HCT116 (cell line): ENCODE results near the gene SRRD. TPM values are rescaled to one million over a fixed set of nuclear protein-coding genes. Genes with fewer than 3 reads are reported as not detected.

ENCODE experiments used
- ATAC-seq: fragments of 200-7000 bp; cut with Tn5 transposase; 2 replicates; pipeline ENCODE4 v1.9.1; 2020; ENCODE audit warnings: mild to moderate bottlenecking, moderate library complexity
- BruUV-seq: library from RNA; stranded (reverse); fragments of 400-500 nt; replicated peaks from 2 replicates; lab custom pipeline; 2021; lab: Mats Ljungman, UMichigan
- CTCF ChIA-PET: fragments of 300-600 bp; sonication (Branson Sonifier 250); formaldehyde crosslinking; loops from one replicate; lab custom pipeline; 2021; ENCODE audit warnings: antibody characterized with exemption; lab: Charles Lee
- POLR2A ChIA-PET: fragments of 300-600, 350-600 bp; sonication (Branson Sonifier 250); formaldehyde crosslinking; loops from one replicate; lab custom pipeline; 2021; ENCODE audit warnings: antibody characterized with exemption; lab: Charles Lee
- RAD21 ChIA-PET, 2 experiments: fragments of 300-600 bp; sonication (Branson Sonifier 250); formaldehyde crosslinking; loops; one replicate each; lab custom pipeline; 2023; ENCODE audit warnings: low total read pairs in 2 of 2; ENCODE audit not compliant: uncharacterized antibody in 2 of 2, unreplicated experiment in 2 of 2, low non-redundant PET in 1 of 2; lab: Charles Lee
- DNase-seq: peaks from one replicate; pipeline ENCODE4 v3.0.0-alpha.2; 2010; ENCODE audit warnings: low read depth, low spot score
- H2AFZ ChIP-seq: fragments of 200-600 bp; shearing (Covaris generic), sonication (generic); 2 replicates; pipeline ENCODE4 v1.6.1; 2017; ENCODE audit warnings: low read depth, mixed run types, mixed read lengths, antibody characterized with exemption, low read length; ENCODE audit not compliant: poor library complexity, severe bottlenecking
- H3K27ac ChIP-seq: 2 replicates; pipeline ENCODE4 v1.5.1; 2012; ENCODE audit warnings: low read depth, low read length
- H3K27me3 ChIP-seq: fragments of 200-600 bp; sonication (generic); 2 replicates; pipeline ENCODE4 v1.6.1; 2016; ENCODE audit warnings: mixed run types, low read length, mixed read lengths; ENCODE audit not compliant: insufficient read depth
- H3K36me3 ChIP-seq, 2 experiments: fragments of 200-500 bp in 1 of 2; fragments of 200-600 bp in 1 of 2; sonication (Bioruptor generic) in 1 of 2; sonication (generic) in 1 of 2; 2 replicates each; pipeline versions ENCODE4 v1.5.1 to v1.6.1; 2014 to 2016; ENCODE audit warnings: low read length in 2 of 2, inconsistent platforms in 1 of 2, mixed read lengths in 1 of 2, mixed run types in 1 of 2; ENCODE audit not compliant: insufficient read depth in 2 of 2, control insufficient read depth in 1 of 2
- H3K4me1 ChIP-seq, 2 experiments: fragments of 200-600 bp in 1 of 2; sonication (generic) in 1 of 2; 2 replicates each; pipeline versions ENCODE4 v1.5.1 to v1.6.1; 2012 to 2017; ENCODE audit warnings: low read length in 2 of 2, inconsistent platforms in 1 of 2, mild to moderate bottlenecking in 1 of 2, mixed read lengths in 1 of 2, mixed run types in 1 of 2, moderate library complexity in 1 of 2; ENCODE audit not compliant: insufficient read depth in 2 of 2, control insufficient read depth in 1 of 2
- H3K4me2 ChIP-seq: fragments of 200-600 bp; sonication (generic); 2 replicates; pipeline ENCODE4 v1.6.1; 2017; ENCODE audit warnings: mixed run types, low read length, mixed read lengths
- H3K4me3 ChIP-seq, 2 experiments: fragments of 200-600 bp in 1 of 2; sonication (generic) in 1 of 2; replicated peaks in 1 of 2; 2 replicates each; pipeline ENCODE4 v1.5.1; 2011 to 2016; ENCODE audit warnings: low read length in 2 of 2, control low read depth in 1 of 2, low read depth in 1 of 2, mild to moderate bottlenecking in 1 of 2, mixed read lengths in 1 of 2, mixed run types in 1 of 2
- H3K79me2 ChIP-seq: fragments of 200-600 bp; sonication (generic); 2 replicates; pipeline ENCODE4 v1.6.1; 2017; ENCODE audit warnings: mild to moderate bottlenecking, mixed run types, low read length, moderate library complexity, mixed read lengths; ENCODE audit not compliant: insufficient read depth
- H3K9ac ChIP-seq: fragments of 200-600 bp; sonication (generic); 2 replicates; pipeline ENCODE4 v1.6.1; 2016; ENCODE audit warnings: low read length, mixed read lengths
- H3K9me2 ChIP-seq: fragments of 200-600 bp; sonication (generic), shearing (Covaris generic); 2 replicates; pipeline ENCODE4 v1.6.1; 2017; ENCODE audit warnings: mixed run types, mild to moderate bottlenecking, moderate library complexity; ENCODE audit not compliant: insufficient read depth
- H3K9me3 ChIP-seq, 2 experiments: fragments of 200-500 bp in 1 of 2; fragments of 200-600 bp in 1 of 2; sonication (Bioruptor generic) in 1 of 2; sonication (generic) in 1 of 2; 2 replicates each; pipeline ENCODE4 v1.6.1; 2014 to 2017; ENCODE audit warnings: low read length in 2 of 2, mixed read lengths in 2 of 2, inconsistent platforms in 1 of 2, low read depth in 1 of 2, mild to moderate bottlenecking in 1 of 2, mixed run types in 1 of 2, moderate library complexity in 1 of 2; ENCODE audit not compliant: control insufficient read depth in 1 of 2, insufficient read depth in 1 of 2
- H4K20me1 ChIP-seq: fragments of 200-600 bp; sonication (generic), shearing (Covaris generic); 2 replicates; pipeline ENCODE4 v1.6.1; 2017; ENCODE audit warnings: mixed run types, mild to moderate bottlenecking, moderate library complexity; ENCODE audit not compliant: insufficient read depth
- CBX3 ChIP-seq: IDR thresholded peaks from 2 replicates; pipeline ENCODE4 v1.6.1; 2012; ENCODE audit warnings: low read depth
- EGR1 ChIP-seq: IDR thresholded peaks from 2 replicates; pipeline ENCODE4 v1.6.1; 2012; ENCODE audit warnings: low read depth
- ELF1 ChIP-seq: IDR thresholded peaks from 2 replicates; pipeline ENCODE4 v1.6.1; 2012; ENCODE audit warnings: low read depth, borderline replicate concordance
- EZH2 ChIP-seq: fragments of 200-600 bp; sonication (generic); IDR thresholded peaks from 2 replicates; pipeline ENCODE4 v1.6.1; 2017; ENCODE audit warnings: antibody characterized with exemption, mixed run types
- EZH2phosphoT487 ChIP-seq: fragments of 200-600 bp; IDR thresholded peaks from 2 replicates; pipeline ENCODE4 v1.6.1; 2018; ENCODE audit warnings: antibody characterized with exemption, borderline replicate concordance
- FOSL1 ChIP-seq: IDR thresholded peaks from 2 replicates; pipeline ENCODE4 v1.6.1; 2012; ENCODE audit warnings: low read depth
- POLR2A ChIP-seq: IDR thresholded peaks from 2 replicates; pipeline ENCODE4 v1.7.0; 2011; ENCODE audit warnings: borderline replicate concordance; ENCODE audit not compliant: insufficient read depth, insufficient read length; ENCODE audit errors: extremely low read depth
- POLR2AphosphoS5 ChIP-seq: IDR thresholded peaks from 2 replicates; pipeline ENCODE4 v1.6.1; 2011; ENCODE audit warnings: mild to moderate bottlenecking, low read depth, low read length, moderate library complexity
- RAD21 ChIP-seq: IDR thresholded peaks from 2 replicates; pipeline ENCODE4 v1.6.1; 2012; ENCODE audit warnings: low read depth, mild to moderate bottlenecking
- SIN3A ChIP-seq: IDR thresholded peaks from 2 replicates; pipeline ENCODE4 v1.6.1; 2012; ENCODE audit warnings: low read depth
- SP1 ChIP-seq: IDR thresholded peaks from 2 replicates; pipeline ENCODE4 v1.6.1; 2012; ENCODE audit warnings: low read depth
- SRF ChIP-seq: IDR thresholded peaks from 2 replicates; pipeline ENCODE4 v1.6.1; 2012; ENCODE audit warnings: low read depth
- TCF7L2 ChIP-seq: IDR thresholded peaks from 2 replicates; pipeline ENCODE4 v1.7.0; 2011; ENCODE audit warnings: borderline replicate concordance, inconsistent platforms; ENCODE audit not compliant: insufficient read depth, insufficient read length; ENCODE audit errors: extremely low read depth
- ZNF274 ChIP-seq: fragments of 200-500 bp; sonication (Bioruptor generic); IDR thresholded peaks from 2 replicates; pipeline ENCODE4 v1.6.1; 2014; ENCODE audit warnings: mild to moderate bottlenecking, low read depth, low read length, inconsistent platforms
- intact Hi-C: fragments of 100-400 bp; cut with micrococcal nuclease; formaldehyde crosslinking; loops from 2 replicates; pipeline ENCODE4 v1.10.0; 2022
- total RNA-seq: library from RNA; stranded (reverse); gene quantifications from one replicate; pipeline ENCODE4 v1.2.1, GENCODE V29; 2021; ENCODE audit not compliant: unreplicated experiment
- TF ChIP-seq, protein P1 (sequence below): IDR thresholded peaks from 2 replicates; pipeline ENCODE4 v1.6.1; 2012
- TF ChIP-seq, protein P2 (sequence below): IDR thresholded peaks from 2 replicates; pipeline ENCODE4 v1.6.1; 2012; ENCODE audit warnings: low read depth
- TF ChIP-seq, protein P3 (sequence below), 3 experiments: fragments of 200-600 bp in 1 of 3; sonication (generic) in 1 of 3; IDR thresholded peaks in 2 of 3; conservative IDR thresholded peaks in 1 of 3; 2 replicates each; pipeline ENCODE4 v1.5.1; 2012 to 2017; ENCODE audit warnings: low read depth in 2 of 3, low read length in 2 of 3, antibody characterized with exemption in 1 of 3, borderline replicate concordance in 1 of 3, control low read depth in 1 of 3, mild to moderate bottlenecking in 1 of 3, mixed read lengths in 1 of 3, mixed run types in 1 of 3, moderate library complexity in 1 of 3; ENCODE audit not compliant: insufficient read depth in 1 of 3

SRRD gene
- total RNA-seq, 1 experiment from 2014 or later = 30.4 TPM

GRCh38 chr22:26457661-26458272, 25.9 kb upstream of the SRRD start (continued):
- TF ChIP-seq FOSL1 (no peak), EZH2 (no peak), CBX3 (no peak), RAD21 (no peak), EZH2phosphoT487 (no peak)
- TF ChIP-seq, protein P1, sequence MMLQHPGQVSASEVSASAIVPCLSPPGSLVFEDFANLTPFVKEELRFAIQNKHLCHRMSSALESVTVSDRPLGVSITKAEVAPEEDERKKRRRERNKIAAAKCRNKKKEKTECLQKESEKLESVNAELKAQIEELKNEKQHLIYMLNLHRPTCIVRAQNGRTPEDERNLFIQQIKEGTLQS = no peak

GRCh38 chr22:26460202-26460601, 23.5 kb upstream of the SRRD start:
- Histone ChIP-seq H2AFZ (no peak overlapping the region), H3K4me1 (peaks cover 0 to 7% of the 10 kb centered on the region in 2 experiments; a peak in 3 of 4 replicates), H3K27ac (no peak overlapping the region), H3K4me2 (no peak overlapping the region), H3K27me3 (no peaks in the 10 kb centered on the region), H3K9ac (no peak overlapping the region), H3K4me3 (no peak overlapping the region), H3K36me3 (peaks cover 18 to 19% of the 10 kb centered on the region in 2 experiments; a peak in 3 of 4 replicates), H4K20me1 (peaks cover 4% of the 10 kb centered on the region; the same call in 1 of the 2 replicates), H3K79me2 (peaks cover 14% of the 10 kb centered on the region), H3K9me2 (no peaks in the 10 kb centered on the region), H3K9me3 (no peaks in the 10 kb centered on the region)
- no peak for DNase-seq
- intact Hi-C loops = no loop called here
- no peak for ATAC-seq
- ChIA-PET RAD21 (no interaction called here), CTCF (interaction anchor here (0.6 to 3.9 kb wide), 5 partner anchors 11 to 96 kb away, joined by 3 to 35 read pairs (median 4); no protein-coding TSS in a partner anchor), POLR2A (no interaction called here)
- TF ChIP-seq CBX3 = no peak
- TF ChIP-seq SP1 = no peak
- TF ChIP-seq POLR2AphosphoS5 = no peak
- no peak for TF ChIP-seq ZNF274
- TF ChIP-seq TCF7L2 = no peak
- TF ChIP-seq, protein P1 = no peak
- TF ChIP-seq, protein P2, sequence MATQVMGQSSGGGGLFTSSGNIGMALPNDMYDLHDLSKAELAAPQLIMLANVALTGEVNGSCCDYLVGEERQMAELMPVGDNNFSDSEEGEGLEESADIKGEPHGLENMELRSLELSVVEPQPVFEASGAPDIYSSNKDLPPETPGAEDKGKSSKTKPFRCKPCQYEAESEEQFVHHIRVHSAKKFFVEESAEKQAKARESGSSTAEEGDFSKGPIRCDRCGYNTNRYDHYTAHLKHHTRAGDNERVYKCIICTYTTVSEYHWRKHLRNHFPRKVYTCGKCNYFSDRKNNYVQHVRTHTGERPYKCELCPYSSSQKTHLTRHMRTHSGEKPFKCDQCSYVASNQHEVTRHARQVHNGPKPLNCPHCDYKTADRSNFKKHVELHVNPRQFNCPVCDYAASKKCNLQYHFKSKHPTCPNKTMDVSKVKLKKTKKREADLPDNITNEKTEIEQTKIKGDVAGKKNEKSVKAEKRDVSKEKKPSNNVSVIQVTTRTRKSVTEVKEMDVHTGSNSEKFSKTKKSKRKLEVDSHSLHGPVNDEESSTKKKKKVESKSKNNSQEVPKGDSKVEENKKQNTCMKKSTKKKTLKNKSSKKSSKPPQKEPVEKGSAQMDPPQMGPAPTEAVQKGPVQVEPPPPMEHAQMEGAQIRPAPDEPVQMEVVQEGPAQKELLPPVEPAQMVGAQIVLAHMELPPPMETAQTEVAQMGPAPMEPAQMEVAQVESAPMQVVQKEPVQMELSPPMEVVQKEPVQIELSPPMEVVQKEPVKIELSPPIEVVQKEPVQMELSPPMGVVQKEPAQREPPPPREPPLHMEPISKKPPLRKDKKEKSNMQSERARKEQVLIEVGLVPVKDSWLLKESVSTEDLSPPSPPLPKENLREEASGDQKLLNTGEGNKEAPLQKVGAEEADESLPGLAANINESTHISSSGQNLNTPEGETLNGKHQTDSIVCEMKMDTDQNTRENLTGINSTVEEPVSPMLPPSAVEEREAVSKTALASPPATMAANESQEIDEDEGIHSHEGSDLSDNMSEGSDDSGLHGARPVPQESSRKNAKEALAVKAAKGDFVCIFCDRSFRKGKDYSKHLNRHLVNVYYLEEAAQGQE = no peak
- TF ChIP-seq, protein P3, sequence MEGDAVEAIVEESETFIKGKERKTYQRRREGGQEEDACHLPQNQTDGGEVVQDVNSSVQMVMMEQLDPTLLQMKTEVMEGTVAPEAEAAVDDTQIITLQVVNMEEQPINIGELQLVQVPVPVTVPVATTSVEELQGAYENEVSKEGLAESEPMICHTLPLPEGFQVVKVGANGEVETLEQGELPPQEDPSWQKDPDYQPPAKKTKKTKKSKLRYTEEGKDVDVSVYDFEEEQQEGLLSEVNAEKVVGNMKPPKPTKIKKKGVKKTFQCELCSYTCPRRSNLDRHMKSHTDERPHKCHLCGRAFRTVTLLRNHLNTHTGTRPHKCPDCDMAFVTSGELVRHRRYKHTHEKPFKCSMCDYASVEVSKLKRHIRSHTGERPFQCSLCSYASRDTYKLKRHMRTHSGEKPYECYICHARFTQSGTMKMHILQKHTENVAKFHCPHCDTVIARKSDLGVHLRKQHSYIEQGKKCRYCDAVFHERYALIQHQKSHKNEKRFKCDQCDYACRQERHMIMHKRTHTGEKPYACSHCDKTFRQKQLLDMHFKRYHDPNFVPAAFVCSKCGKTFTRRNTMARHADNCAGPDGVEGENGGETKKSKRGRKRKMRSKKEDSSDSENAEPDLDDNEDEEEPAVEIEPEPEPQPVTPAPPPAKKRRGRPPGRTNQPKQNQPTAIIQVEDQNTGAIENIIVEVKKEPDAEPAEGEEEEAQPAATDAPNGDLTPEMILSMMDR (IDR thresholded peaks at IDR 0.05 in 2 of 3, conservative IDR thresholded peaks at IDR 0.05 in 1 of 3; ENCODE audit: borderline replicate concordance in 1 of 3, insufficient read depth in 1 of 3, low read depth in 2 of 3, low read length in 2 of 3) = no peak
- TF ChIP-seq SRF = no peak
- no peak for TF ChIP-seq EZH2
- no peak for TF ChIP-seq RAD21
- no peak for TF ChIP-seq EZH2phosphoT487
- no peak for TF ChIP-seq EGR1
- no peak for TF ChIP-seq POLR2A
- no peak for TF ChIP-seq SIN3A
- no peak for TF ChIP-seq ELF1
- BruUV-seq = no TSS peak
